WI38 (cell line): ENCODE results near the gene PGAP6.
A peak's percentile ranks its signal among the peaks of the same experiment; 100 is the strongest.
"Not testable (repeated sequence)": the region's sequence is repeated elsewhere in the genome, so short reads cannot be mapped to it uniquely, and the experiment has no call there.

Experiments
- H3K4me3 ChIP-seq: 2 replicates; pipeline ENCODE4 v1.5.1; 2011; ENCODE audit warnings: low read depth, mild to moderate bottlenecking, control low read depth, low read length
- CTCF ChIP-seq: IDR thresholded peaks from 2 replicates; pipeline ENCODE4 v1.5.1; 2012; ENCODE audit warnings: low read depth, mild to moderate bottlenecking, control low read depth, low read length

PGAP6 gene

GRCh38 chr16:425082-425718, 43.4 kb upstream of the PGAP6 start, which contains the start of gene RAB11FIP3:
Gene RAB11FIP3 (plus strand): TSS chr16:425649. CDS start chr16:426007, 358 bp downstream.
- peak within 1 kb of the TSS; percentile 81 for H3K4me3 ChIP-seq
- TF ChIP-seq CTCF = no peak

GRCh38 chr16:424623-425081, 42.9 kb upstream of the PGAP6 start:
- no peak for TF ChIP-seq CTCF
- H3K4me3 ChIP-seq = peak overlapping the region; percentile 81

GRCh38 chr16:424033-424622, 42.4 kb upstream of the PGAP6 start:
- H3K4me3 ChIP-seq = peak overlapping the region; percentile 81

GRCh38 chr16:422179-422578, 40.4 kb upstream of the PGAP6 start:
- not testable (repeated sequence) for H3K4me3 ChIP-seq

More at GRCh38 chr16:424033-424622, 42.4 kb upstream of the PGAP6 start:
- TF ChIP-seq CTCF = no peak

GRCh38 chr16:415170-415498, 33.4 kb upstream of the PGAP6 start:
- not testable (repeated sequence) for H3K4me3 ChIP-seq

- no peak for TF ChIP-seq CTCF
- no peak overlapping the region for H3K4me3 ChIP-seq
These were observed 32.8 kb upstream of the PGAP6 start for GRCh38 chr16:414395-415169.

GRCh38 chr16:411576-412265, 29.9 kb upstream of the PGAP6 start:
- no peak overlapping the region for H3K4me3 ChIP-seq
- no peak for TF ChIP-seq CTCF
